Stimulated activated CD4-positive, alpha-beta T cell treated with anti-CD3 and anti-CD28 coated beads, TNF-alpha, amount 100 ng/mL, for 4 hours (primary cell): ENCODE data around the gene RNLS.
A peak's percentile ranks its signal among the peaks of the same experiment; 100 is the strongest.

Experiments
- DNase-seq, 3 experiments: peaks; one replicate each; pipeline ENCODE4 v3.0.0-alpha.2; 2020; ENCODE audit warnings: low read depth in 3 of 3

RNLS gene

DNA sequence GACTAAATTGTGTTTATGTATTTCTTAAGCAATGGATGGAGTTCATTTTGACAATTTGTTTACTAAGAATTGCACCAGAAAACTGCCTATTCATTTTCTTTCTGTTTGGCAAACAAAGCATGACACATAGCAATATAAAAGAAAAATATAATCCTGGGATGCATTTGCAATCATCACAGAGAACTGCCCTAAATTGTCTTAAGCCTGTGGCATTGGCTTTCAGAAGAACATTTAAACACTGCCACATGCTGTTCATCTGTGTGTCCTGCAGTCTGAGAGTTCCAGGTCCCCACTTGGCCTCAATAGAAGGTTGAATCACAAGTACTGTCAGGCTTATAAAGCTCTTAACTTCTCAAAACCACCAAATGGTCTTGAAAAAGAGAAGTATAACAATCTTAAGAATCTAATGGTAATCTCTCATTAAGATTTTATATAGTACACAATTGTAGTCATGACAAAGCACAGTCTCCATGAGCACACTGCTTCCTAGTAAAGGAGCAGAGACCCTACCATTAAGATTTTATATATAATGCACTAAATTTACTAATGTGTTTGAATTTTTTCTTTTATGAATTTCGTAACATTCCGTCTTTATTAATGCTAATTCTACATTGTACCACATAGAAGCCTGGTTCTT, 29.9 kb downstream of the RNLS start:
- DNase-seq = peak in 1 of 3 experiments; percentile 1

DNA sequence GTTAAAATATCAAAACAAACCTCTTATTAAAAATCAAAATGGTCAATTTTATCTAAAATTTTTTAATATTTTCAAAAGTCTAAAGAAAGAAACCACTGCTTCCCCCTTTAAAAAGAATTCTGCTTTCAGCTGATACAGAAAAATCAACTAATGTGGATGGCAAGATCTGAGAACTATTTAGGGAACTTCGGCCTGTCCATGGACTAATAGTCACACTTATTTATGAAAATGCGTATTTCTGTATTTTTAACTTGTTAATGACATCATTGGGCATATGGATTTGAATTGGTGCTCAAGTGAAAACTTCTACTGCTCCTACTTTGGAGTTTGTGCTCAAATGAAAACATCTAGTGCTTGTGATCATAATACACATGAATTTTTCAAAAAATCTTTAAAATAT, 31.9 kb downstream of the RNLS start:
- DNase-seq = no peak

DNA sequence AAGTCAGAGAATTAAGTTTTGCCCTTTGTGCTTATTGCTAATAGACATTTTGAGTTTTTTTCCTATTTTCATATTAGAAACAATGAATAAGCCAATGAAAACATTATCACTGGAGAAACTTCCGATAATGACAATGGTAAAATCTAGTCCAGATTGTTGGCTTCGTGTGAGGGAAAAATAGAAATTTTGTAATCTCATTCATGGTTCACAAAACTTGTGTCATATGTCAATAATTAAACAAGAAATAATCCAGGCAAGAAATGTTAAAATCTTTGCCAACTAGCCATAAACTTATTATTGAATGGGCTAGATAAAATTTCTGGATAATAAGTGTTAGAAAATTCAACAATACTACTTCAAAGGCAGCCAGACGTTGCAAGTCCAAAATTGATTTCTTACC, 36.6 kb downstream of the RNLS start:
- DNase-seq = no peak

DNA sequence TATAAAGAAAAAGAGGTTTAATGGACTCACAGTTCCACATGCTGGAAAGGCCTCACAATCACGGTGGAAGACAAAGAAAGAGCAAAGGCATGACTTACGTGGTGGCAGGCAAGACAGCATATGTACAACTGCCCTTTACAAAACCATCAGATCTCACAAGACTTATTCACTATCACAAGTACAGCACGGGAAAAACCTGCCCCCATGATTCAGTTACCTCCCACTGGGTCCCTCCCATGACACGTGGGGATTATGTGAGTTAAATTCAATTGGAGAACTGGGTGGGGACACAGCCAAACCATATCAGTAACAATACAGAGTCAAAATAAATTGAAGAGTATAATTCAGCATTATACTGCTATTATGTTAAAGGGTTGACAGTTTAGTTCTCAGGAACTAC, 37.8 kb downstream of the RNLS start:
- DNase-seq = no peak

DNA sequence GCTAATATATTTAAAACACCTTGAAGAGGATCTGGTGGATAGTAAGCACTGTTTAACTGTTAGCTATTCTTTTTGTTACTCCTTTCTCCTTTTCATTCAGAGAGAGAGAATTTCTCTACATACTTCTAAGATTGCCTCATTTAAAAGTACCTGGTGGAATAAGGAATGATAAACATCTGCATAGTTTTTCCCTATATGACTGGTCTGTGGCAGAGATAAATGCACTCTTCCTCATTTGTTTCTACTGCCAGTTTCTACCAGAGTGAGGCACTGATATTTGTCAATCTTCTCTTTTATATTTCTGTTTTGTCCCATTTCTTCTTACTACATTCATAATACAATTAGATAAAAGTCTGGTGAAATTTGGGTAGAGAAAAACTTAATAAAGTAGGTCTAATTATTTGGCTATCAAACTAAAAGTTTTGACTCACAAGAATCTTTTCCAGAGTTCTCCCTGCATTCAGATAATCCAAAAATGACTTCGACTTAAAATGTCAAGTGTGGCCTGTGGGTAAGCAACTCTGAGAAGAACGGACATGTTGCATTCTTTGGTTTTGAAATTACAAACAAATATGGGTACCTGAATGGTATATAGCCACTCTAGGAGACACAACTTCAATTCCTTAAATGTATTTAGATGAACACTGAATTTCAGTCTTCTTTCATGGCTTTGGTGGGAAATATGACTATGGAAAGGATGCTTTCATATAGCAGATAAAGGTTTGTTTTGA, 38.8 kb downstream of the RNLS start:
- DNase-seq = no peak

DNA sequence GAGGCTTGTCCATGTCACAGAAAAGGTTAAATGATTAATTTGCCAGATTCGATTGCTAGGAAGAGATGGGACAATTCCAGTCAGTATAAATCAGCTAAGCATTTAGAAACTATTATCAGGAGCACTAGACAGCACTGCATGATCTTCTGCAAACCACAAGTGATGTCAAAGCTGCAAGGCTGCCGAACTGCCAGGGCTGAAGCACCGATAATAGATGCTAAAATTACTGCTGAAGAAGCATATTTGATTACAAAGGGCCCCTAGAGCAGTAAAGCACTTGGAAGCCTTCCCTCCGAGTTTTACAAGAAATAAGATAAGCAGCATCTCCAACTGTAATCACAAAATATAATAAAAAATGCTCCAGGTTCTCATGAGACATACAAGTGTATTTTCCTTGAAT, 40.6 kb downstream of the RNLS start:
- DNase-seq = no peak

DNA sequence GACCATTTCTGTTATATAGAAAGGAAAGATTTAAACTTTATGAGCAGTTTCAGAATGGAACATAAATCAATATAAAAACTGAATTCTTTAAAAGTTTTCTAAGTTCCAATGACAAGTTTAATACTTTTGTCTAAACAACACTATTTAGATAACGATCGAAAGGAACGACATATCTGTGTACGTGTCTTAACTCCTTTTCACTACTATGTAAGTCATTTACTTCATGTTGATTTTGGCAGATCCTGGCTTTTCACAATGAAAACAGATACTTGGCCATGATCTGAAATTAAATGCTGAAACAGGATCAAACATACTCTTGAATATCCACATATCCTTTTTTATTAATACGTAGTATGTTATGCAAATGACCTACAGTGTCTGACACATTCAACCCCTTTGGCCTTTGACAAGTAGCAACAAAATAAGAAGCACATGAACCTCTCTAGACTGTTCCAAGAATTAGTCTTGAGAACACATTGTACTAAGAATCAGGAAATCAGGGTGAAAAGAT, 41.9 kb downstream of the RNLS start:
- no peak for DNase-seq

DNA sequence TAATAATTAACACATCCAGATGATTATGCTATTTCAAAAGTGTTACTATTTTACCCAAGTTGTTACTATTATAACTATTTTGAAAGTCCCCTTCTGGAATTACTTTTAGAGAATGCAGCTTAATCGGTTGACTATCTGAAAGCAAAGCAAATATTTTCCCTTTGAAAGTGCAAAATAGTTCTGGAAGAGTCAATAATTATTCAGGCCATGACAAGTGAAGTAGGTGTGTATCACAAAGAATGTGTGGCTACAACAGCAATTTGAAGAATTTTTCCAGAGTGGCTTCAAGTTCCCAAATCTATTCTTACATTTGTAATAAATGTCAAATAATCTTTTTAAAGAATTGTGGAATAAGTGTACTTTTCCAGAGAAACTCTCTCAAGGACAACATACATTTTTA, 42.8 kb downstream of the RNLS start:
- no peak for DNase-seq

DNA sequence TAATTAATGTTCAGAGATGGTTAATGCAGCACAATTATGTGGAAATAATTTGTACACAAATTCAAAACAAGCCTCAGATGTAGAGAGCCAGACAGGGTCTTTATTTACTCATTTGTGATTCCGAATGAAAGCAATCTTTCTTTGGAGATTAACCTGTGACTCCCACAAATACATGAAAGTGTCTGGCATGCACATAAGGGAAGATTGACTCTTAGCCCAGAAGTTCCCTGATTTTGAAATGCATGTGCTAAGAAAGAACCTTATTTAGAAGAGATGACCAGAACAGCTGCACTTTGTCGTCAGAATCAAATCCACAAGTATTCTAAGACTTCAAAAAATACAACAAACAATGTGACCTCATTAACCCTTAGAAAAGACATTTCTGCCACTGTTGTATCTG, 45.1 kb downstream of the RNLS start:
- no peak for DNase-seq

DNA sequence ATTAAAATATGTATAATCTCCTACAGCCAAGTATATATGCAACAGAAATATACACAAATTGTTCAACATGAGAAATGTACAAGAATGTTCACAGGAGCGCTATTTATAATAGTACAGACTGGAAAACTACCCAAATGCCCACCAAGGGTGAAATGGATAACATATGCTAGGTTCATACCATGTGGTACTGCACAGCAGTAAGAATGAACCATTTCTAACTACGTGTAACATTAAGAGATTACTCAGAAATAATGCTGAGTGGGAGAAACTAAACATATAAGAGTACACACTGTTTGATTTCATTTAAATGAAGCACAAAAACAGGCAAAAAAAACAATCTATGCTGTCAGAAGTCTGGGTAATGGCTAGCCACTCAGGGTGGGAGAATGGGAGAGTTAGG, 45.8 kb downstream of the RNLS start:
- no peak for DNase-seq

DNA sequence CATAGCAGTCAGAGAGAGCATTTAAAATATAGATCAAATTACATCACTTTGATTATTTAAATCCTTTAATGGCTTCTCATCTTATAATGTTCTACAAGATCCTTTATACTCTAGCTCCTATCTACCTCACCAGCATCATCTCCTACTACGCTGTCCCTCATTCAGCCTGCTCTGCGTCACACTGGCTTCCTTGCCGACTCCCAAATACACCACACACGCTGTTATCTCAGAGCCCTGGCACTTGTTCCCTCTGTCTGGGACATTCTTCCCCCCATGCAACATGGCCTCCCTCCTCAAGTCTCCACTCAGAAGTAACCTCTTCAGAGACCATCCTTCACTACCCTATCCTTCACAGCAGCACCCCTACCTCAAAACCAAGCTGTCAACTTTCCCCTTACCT, 46.7 kb downstream of the RNLS start:
- no peak for DNase-seq

DNA sequence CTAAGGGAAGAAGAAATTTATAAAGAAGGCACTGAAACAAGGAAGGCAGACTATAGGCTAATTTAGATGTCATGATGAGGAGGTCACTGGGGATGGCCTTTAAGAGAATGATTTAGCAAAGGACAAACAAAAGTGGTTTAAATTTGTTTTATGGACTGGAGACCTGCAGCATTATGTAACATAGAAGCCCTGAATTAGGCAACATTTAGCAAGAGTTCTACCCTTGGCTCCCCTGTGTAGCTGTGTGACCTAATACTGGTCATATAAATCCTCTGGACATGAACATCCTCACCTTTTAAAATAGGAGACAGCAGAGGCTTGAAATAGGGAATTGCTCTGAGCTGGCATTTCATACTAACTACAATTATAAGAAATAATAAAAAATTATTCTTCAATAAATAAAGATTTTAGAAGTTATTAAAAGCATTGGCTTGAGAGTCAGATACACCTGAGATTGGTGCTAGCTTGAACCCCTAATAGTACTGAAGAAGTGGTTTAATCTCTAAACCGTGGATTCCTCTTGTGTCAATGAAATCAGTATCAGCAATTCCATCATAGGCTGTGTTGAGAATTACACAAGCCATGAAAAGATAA, 48.9 kb downstream of the RNLS start:
- DNase-seq = no peak

DNA sequence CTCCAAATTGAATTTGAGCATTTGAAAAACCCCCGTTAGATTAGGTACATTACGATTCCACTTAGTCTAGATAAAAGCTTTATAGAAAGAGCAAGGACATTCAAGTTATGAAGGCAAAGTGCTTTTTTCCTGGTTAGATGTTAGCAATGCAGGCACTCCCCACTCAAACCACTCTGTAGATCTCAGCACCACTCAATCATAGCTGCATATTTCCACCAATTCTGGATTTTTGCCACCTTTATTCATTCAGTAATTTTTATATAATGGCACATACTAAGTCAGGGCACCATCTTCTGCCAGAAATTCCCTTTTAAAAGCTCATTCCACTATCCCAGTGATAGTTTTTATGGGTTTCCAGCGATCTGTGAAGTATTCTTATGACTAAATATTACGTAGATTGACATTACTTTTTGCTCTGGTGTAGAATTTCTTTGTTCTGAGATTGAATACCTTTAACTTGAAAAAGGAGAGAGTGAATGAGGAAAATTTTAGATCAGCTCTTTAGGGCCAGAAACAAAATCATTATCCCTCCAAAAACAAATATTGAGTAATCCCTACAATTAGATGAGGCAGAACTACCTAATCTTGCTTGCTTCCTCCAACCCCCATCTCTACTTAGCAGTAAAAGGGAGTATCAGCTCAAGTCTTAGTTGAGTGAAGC, 51.6 kb downstream of the RNLS start:
- no peak for DNase-seq

DNA sequence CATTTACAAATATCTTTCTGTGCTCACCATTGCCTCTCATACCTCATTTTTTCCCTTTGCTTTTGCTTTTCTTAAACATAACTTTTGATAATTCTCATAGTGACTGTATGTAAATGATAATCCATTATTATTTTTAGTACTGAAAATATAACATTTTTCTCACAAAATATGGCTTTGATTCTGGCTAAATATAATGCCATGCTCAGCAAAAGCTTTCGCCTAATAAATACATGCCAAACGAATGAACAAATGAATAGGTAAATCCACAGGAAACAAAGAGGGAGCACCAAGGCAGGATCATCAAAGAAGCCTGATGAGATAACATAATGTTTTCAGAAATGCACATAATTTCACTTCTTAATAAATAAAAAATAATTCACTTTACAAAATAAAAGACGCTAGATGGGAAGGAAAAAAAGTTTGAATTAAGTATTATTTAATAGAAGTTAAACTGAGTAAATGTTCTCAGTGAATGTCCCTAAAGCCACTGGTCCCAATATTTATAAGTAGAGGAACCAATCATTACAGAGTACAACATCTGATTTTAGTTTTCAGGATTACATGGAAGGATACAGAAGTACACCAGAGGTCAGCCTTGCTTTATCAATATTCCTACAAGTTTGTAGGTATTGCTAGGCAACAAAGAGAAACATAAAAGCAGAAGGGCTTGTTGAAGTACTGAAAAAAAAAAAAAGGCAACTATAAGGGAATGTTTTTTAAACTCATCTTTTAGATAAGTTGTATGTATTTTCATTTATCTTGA, 52.3 kb downstream of the RNLS start:
- DNase-seq = no peak

DNA sequence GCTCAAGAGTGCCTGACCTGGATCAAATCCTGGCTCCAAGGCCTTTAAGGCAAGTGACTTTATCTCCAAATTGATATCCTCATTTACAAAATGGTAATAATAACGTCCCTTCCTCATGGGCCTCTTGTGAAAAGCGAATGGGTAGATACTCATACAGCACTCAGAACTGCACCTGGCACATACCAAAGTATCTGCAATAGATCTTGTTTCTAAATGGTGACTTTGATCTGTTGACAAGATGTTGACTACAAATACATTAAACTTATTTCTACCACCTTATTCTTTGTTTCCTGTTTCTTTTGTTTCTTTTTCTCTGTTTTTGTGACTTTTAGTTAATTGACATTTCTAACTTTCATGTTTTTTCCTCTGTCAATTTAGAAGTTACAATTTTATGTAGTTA, 53.0 kb downstream of the RNLS start:
- DNase-seq = no peak

DNA sequence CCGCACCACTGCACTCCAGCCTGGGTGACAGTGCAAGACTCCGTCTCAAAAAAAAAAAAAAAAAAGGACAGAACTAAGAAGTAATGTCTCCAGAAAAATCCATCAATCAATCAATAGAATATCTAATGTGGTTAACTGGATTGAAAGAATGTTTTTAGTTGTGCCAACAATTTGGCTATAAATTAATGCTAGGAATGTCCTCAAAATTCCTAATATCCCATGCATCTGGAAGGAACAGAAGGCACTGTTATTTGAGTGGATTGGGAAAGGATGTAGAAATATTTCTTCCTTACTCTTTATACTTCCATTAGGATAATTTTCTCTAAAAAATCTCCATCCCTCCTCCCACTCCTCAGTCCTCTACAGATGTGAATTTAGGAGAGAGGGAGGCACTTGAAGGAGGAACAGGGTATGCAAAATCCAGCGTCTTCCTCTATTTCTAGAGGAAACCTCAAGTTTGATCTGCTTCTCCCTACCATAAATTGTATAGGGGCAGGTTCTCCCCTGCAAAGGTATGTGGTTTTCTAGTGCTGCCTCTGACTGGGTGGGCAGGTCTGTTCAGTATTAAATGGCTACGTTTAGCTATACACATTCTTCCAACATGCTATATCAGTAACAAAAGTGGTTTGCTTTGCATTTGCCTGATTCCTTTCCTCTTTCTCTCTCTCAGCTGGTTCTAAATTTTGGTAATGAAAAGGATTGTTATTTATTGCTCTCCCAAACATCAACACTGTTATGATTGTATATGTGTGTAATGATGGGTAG, 54.1 kb downstream of the RNLS start:
- no peak for DNase-seq

DNA sequence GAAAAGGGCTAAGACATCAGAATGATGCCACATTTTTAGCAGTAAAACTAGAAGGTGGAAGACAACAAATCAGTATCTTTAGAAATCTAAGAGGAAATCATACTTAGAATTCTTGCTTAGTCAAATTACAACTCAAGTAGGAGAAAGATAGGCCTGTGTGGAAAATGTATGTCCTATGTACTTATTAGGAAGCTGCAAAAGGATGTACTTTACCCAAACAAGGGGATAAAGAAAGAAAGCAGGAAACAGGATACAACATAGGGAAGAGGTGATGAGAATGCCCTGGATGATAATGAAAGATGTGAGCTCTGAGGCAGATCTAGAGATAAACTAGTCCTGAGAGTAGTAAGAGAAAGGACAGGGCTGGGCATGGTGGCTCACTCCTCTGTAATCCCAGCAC, 54.9 kb downstream of the RNLS start:
- DNase-seq = no peak

DNA sequence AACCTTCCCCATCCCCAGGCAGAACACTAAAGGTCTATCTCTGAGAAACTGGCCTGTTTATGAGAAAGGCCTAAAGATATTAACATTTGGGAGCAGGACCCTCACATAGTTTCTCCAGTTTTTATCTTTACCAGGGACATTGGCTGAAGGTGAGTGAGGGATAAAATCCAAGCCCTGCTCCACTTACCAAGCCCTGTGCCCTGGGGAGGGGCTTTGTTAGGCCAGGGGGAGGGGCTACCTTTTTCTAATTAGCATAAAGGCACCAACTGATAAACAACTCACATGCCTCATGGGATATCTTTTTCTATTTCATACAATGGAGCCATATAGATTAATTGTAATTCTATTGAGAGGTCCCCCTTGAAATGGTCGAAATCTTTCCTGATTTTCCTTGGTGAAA, 55.9 kb downstream of the RNLS start:
- DNase-seq = no peak

DNA sequence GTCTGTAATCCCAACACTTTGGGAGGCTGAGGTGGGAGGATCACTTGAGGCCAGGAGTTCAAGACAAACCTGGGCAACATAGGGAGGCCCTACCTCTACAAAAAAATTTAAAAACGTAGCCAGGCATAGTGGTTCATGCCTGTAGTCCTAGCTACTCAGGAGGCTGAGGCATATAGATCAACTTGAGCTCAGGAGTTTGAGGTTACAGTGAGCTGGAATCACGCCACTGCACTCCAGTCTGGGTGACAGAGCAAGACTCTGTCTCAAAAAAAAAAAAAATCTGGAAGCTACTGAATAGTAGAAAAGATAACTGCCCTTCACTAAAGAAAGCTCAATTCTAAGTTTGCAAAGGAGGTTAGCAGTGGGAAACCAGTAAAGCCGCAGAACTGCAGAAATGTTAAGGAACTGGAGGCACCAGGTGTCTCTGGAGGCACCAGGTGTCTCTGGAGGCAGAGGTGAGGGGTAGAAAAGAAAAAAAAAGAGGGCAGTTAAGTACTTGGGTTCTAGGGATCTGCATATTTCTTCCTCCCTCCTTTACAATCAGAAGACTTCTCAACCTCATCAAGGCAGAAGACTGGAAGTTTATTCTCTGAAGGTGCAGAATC, 56.5 kb downstream of the RNLS start:
- no peak for DNase-seq

DNA sequence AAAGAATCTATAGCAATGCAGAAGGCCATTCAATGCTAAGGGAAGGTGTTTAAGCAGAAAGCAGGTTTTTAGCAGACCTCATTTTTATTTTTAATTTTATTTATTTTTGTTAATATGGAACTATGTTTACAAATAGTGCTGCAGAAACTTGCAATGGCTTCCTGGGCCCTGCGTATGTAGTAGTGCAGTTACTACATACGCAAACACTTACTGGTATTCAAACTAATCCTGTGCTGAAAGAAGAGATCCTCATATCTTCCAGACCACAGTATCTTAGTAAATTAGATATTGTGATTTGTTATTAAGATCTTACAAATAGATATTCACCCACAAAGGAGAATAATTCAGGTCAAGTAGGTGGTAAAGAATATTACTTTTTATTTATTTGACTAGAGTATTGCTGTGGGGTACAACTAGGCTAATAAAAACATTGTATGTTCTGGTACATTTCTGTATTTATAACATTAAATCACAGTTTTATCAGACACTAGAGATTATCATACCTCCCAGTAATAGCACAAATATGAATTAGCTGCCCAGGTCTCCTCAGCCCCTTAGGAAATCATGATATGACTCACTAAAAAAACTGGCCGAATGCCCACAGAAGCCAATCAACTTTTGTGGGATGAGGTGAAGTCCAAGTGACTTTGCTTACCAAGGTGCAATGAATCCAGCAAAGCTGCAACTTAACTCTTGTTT, 57.6 kb downstream of the RNLS start:
- DNase-seq = no peak
